Measurements from ENCODE around the gene TOB2.

TOB2 gene

GRCh38 chr22:41481131-41481830 lies 34.7 kb upstream of the TOB2 start:
- Histone ChIP-seq H3K27ac (ENCODE audit: low read depth, low read length) (no peak overlapping the region), H2AK5ac (ENCODE audit: low read length) (no peak overlapping the region), H4K12ac (ENCODE audit: low read depth, low read length) (no peak overlapping the region), H3K36me3 (ENCODE audit: control insufficient read depth in 1 of 2, insufficient read depth in 2 of 2, low read length in 2 of 2) (peaks cover 0 to 3% of the 10 kb centered on the region in 2 experiments), H3K14ac (ENCODE audit: low read length) (no peak overlapping the region), H3K9me3 (ENCODE audit: insufficient read depth, low read depth, low read length) (no peaks in the 10 kb centered on the region), H3K4me3 (ENCODE audit: low read depth, low read length) (no peak overlapping the region), H2BK12ac (ENCODE audit: low read length) (no peak overlapping the region), H2BK120ac (ENCODE audit: insufficient read depth, low read length, poor library complexity) (no peak overlapping the region), H3K79me1 (ENCODE audit: low read length) (no peaks in the 10 kb centered on the region), H3K4me2 (ENCODE audit: low read length) (no peak overlapping the region), H3K18ac (ENCODE audit: low read length) (no peak overlapping the region), H3K23ac (ENCODE audit: low read length) (peak overlapping the region; percentile 78), H4K91ac (ENCODE audit: low read depth, low read length) (no peak overlapping the region), H2AFZ (ENCODE audit: insufficient read depth, low read length, poor library complexity) (no peak overlapping the region), H2BK5ac (ENCODE audit: low read depth, low read length, poor library complexity) (no peak overlapping the region), H3K9ac (ENCODE audit: low read length) (peak overlapping the region; percentile 23), H3K79me2 (ENCODE audit: control insufficient read depth, insufficient read depth, low read length, poor library complexity) (no peaks in the 10 kb centered on the region), H4K8ac (ENCODE audit: low read depth, low read length) (no peak overlapping the region), H3K4me1 (ENCODE audit: control insufficient read depth in 1 of 2, insufficient read depth in 2 of 2, low read length in 2 of 2) (peaks cover 0 to 3% of the 10 kb centered on the region in 2 experiments), H3K4ac (ENCODE audit: low read depth, low read length) (no peak overlapping the region), H3K27me3 (ENCODE audit: insufficient read depth, low read length) (no peaks in the 10 kb centered on the region)
- peak; percentile 31 to 55 for DNase-seq
- no CpG with 5 or more reads among the region's 15 CpGs for WGBS (ENCODE audit: extremely low coverage, insufficient coverage, insufficient read length)

GRCh38 chr22:41480397-41480735 lies 33.8 kb upstream of the TOB2 start:
- Histone ChIP-seq H4K8ac (ENCODE audit: low read depth, low read length) (no peak overlapping the region), H2BK120ac (ENCODE audit: insufficient read depth, low read length, poor library complexity) (no peak overlapping the region), H2AK5ac (ENCODE audit: low read length) (no peak overlapping the region), H3K23ac (ENCODE audit: low read length) (no peak overlapping the region), H3K18ac (ENCODE audit: low read length) (no peak overlapping the region), H4K91ac (ENCODE audit: low read depth, low read length) (no peak overlapping the region), H3K79me2 (ENCODE audit: control insufficient read depth, insufficient read depth, low read length, poor library complexity) (no peaks in the 10 kb centered on the region), H4K12ac (ENCODE audit: low read depth, low read length) (no peak overlapping the region), H3K27me3 (ENCODE audit: insufficient read depth, low read length) (no peaks in the 10 kb centered on the region), H3K4ac (ENCODE audit: low read depth, low read length) (peak overlapping the region; percentile 39), H3K14ac (ENCODE audit: low read length) (no peak overlapping the region), H3K9ac (ENCODE audit: low read length) (no peak overlapping the region), H3K36me3 (ENCODE audit: control insufficient read depth in 1 of 2, insufficient read depth in 2 of 2, low read length in 2 of 2) (peaks cover 0 to 3% of the 10 kb centered on the region in 2 experiments), H3K4me2 (ENCODE audit: low read length) (no peak overlapping the region), H2BK5ac (ENCODE audit: low read depth, low read length, poor library complexity) (no peak overlapping the region), H3K9me3 (ENCODE audit: insufficient read depth, low read depth, low read length) (no peaks in the 10 kb centered on the region), H3K4me3 (ENCODE audit: low read depth, low read length) (no peak overlapping the region), H2BK12ac (ENCODE audit: low read length) (no peak overlapping the region), H3K79me1 (ENCODE audit: low read length) (no peaks in the 10 kb centered on the region), H2AFZ (ENCODE audit: insufficient read depth, low read length, poor library complexity) (no peak overlapping the region), H3K4me1 (ENCODE audit: control insufficient read depth in 1 of 2, insufficient read depth in 2 of 2, low read length in 2 of 2) (peaks cover 0 to 3% of the 10 kb centered on the region in 2 experiments), H3K27ac (ENCODE audit: low read depth, low read length) (no peak overlapping the region)
- WGBS (ENCODE audit: extremely low coverage, insufficient coverage, insufficient read length): no CpG with 5 or more reads among the region's 7 CpGs
- no peak for DNase-seq

GRCh38 chr22:41479671-41480396 lies 33.2 kb upstream of the TOB2 start:
- Histone ChIP-seq H3K27ac (ENCODE audit: low read depth, low read length) (no peak overlapping the region), H2AFZ (ENCODE audit: insufficient read depth, low read length, poor library complexity) (no peak overlapping the region), H2BK120ac (ENCODE audit: insufficient read depth, low read length, poor library complexity) (no peak overlapping the region), H3K23ac (ENCODE audit: low read length) (no peak overlapping the region), H3K18ac (ENCODE audit: low read length) (no peak overlapping the region), H3K79me2 (ENCODE audit: control insufficient read depth, insufficient read depth, low read length, poor library complexity) (no peaks in the 10 kb centered on the region), H3K4me1 (ENCODE audit: control insufficient read depth in 1 of 2, insufficient read depth in 2 of 2, low read length in 2 of 2) (peaks cover 0 to 3% of the 10 kb centered on the region in 2 experiments), H3K4ac (ENCODE audit: low read depth, low read length) (peak overlapping the region; percentile 39), H2BK12ac (ENCODE audit: low read length) (no peak overlapping the region), H3K27me3 (ENCODE audit: insufficient read depth, low read length) (no peaks in the 10 kb centered on the region), H3K9me3 (ENCODE audit: insufficient read depth, low read depth, low read length) (no peaks in the 10 kb centered on the region), H3K14ac (ENCODE audit: low read length) (no peak overlapping the region), H2BK5ac (ENCODE audit: low read depth, low read length, poor library complexity) (no peak overlapping the region), H4K12ac (ENCODE audit: low read depth, low read length) (no peak overlapping the region), H4K91ac (ENCODE audit: low read depth, low read length) (no peak overlapping the region), H3K9ac (ENCODE audit: low read length) (no peak overlapping the region), H3K4me2 (ENCODE audit: low read length) (no peak overlapping the region), H4K8ac (ENCODE audit: low read depth, low read length) (no peak overlapping the region), H2AK5ac (ENCODE audit: low read length) (no peak overlapping the region), H3K4me3 (ENCODE audit: low read depth, low read length) (no peak overlapping the region), H3K79me1 (ENCODE audit: low read length) (no peaks in the 10 kb centered on the region), H3K36me3 (ENCODE audit: control insufficient read depth in 1 of 2, insufficient read depth in 2 of 2, low read length in 2 of 2) (peaks cover 0 to 3% of the 10 kb centered on the region in 2 experiments)
- WGBS (ENCODE audit: extremely low coverage, insufficient coverage, insufficient read length): no CpG with 5 or more reads among the region's 6 CpGs
- no peak for DNase-seq

GRCh38 chr22:41478891-41479521 lies 32.4 kb upstream of the TOB2 start:
- peaks cover under 1% of the 10 kb centered on the region for H3K79me2 ChIP-seq (ENCODE audit: control insufficient read depth, insufficient read depth, low read length, poor library complexity)
- H3K4me2 ChIP-seq (ENCODE audit: low read length): no peak overlapping the region
- H2AK5ac ChIP-seq (ENCODE audit: low read length): no peak overlapping the region
- no peak for DNase-seq
- WGBS (ENCODE audit: extremely low coverage, insufficient coverage, insufficient read length): no CpG with 5 or more reads among the region's 7 CpGs
- H2BK12ac ChIP-seq (ENCODE audit: low read length): no peak overlapping the region
- H3K23ac ChIP-seq (ENCODE audit: low read length): no peak overlapping the region
- H2BK120ac ChIP-seq (ENCODE audit: insufficient read depth, low read length, poor library complexity): no peak overlapping the region
- H3K36me3 ChIP-seq (ENCODE audit: control insufficient read depth in 1 of 2, insufficient read depth in 2 of 2, low read length in 2 of 2): peaks cover 0 to 3% of the 10 kb centered on the region in 2 experiments
- H3K9me3 ChIP-seq (ENCODE audit: insufficient read depth, low read depth, low read length): no peaks in the 10 kb centered on the region
- peak overlapping the region; percentile 25 for H3K4ac ChIP-seq (ENCODE audit: low read depth, low read length)
- H2BK5ac ChIP-seq (ENCODE audit: low read depth, low read length, poor library complexity): no peak overlapping the region
- H3K14ac ChIP-seq (ENCODE audit: low read length): no peak overlapping the region
- H3K79me1 ChIP-seq (ENCODE audit: low read length): no peaks in the 10 kb centered on the region
- H3K18ac ChIP-seq (ENCODE audit: low read length): no peak overlapping the region
- peaks cover 0 to 3% of the 10 kb centered on the region in 2 experiments for H3K4me1 ChIP-seq (ENCODE audit: control insufficient read depth in 1 of 2, insufficient read depth in 2 of 2, low read length in 2 of 2)
- H3K27ac ChIP-seq (ENCODE audit: low read depth, low read length): no peak overlapping the region
- no peak overlapping the region for H3K4me3 ChIP-seq (ENCODE audit: low read depth, low read length)
- no peak overlapping the region for H4K12ac ChIP-seq (ENCODE audit: low read depth, low read length)
- H2AFZ ChIP-seq (ENCODE audit: insufficient read depth, low read length, poor library complexity): no peak overlapping the region
- no peaks in the 10 kb centered on the region for H3K27me3 ChIP-seq (ENCODE audit: insufficient read depth, low read length)
- H4K8ac ChIP-seq (ENCODE audit: low read depth, low read length): no peak overlapping the region
- H4K91ac ChIP-seq (ENCODE audit: low read depth, low read length): no peak overlapping the region
- H3K9ac ChIP-seq (ENCODE audit: low read length): no peak overlapping the region

Measured in trophoblast cell (in vitro differentiated cells and primary cell).